Measurements from ENCODE around the gene SOWAHB.
A peak's percentile ranks its signal among the peaks of the same experiment; 100 is the strongest.

The SOWAHB gene

GRCh38 chr4:76897536-76898384 is at the start of gene SOWAHB:
Gene SOWAHB (minus strand): TSS chr4:76898144. CDS start chr4:76897849, 295 bp downstream.
- DNase-seq (ENCODE audit: low spot score), result peak; percentile 79

GRCh38 chr4:76947369-76947768 is 49.4 kb upstream of the SOWAHB start:
- no peak for DNase-seq (ENCODE audit: low spot score)

GRCh38 chr4:76943790-76944189 is 45.8 kb upstream of the SOWAHB start:
- DNase-seq (ENCODE audit: low spot score), result no peak

GRCh38 chr4:76943129-76943620 is 45.2 kb upstream of the SOWAHB start:
- DNase-seq (ENCODE audit: low spot score), result no peak

GRCh38 chr4:76939184-76939583 is 41.2 kb upstream of the SOWAHB start:
- no peak for DNase-seq (ENCODE audit: low spot score)

- no peak for DNase-seq (ENCODE audit: low spot score)
Measured at GRCh38 chr4:76931576-76932276, 33.8 kb upstream of the SOWAHB start.

- DNase-seq (ENCODE audit: low spot score), result no peak
Measured at GRCh38 chr4:76931087-76931486, 33.1 kb upstream of the SOWAHB start.

- no peak for DNase-seq (ENCODE audit: low spot score)
Measured at GRCh38 chr4:76930685-76931084, 32.7 kb upstream of the SOWAHB start.

- DNase-seq (ENCODE audit: low spot score), result no peak
Measured at GRCh38 chr4:76926841-76927240, 28.9 kb upstream of the SOWAHB start.

- DNase-seq (ENCODE audit: low spot score), result no peak
Measured at GRCh38 chr4:76923619-76924357, 25.8 kb upstream of the SOWAHB start.

GRCh38 chr4:76920715-76921114 is 22.8 kb upstream of the SOWAHB start:
- no peak for DNase-seq (ENCODE audit: low spot score)

- DNase-seq (ENCODE audit: low spot score), result no peak
Measured at GRCh38 chr4:76909711-76910110, 11.8 kb upstream of the SOWAHB start.

GRCh38 chr4:76905521-76905920 is 7.6 kb upstream of the SOWAHB start:
- DNase-seq (ENCODE audit: low spot score), result peak; percentile 18

- no peak for DNase-seq (ENCODE audit: low spot score)
Measured at GRCh38 chr4:76904646-76905190, 6.8 kb upstream of the SOWAHB start.

GRCh38 chr4:76902233-76902890 is 4.4 kb upstream of the SOWAHB start:
- no peak for DNase-seq (ENCODE audit: low spot score)

GRCh38 chr4:76898949-76899645 is 1.2 kb upstream of the SOWAHB start:
- DNase-seq (ENCODE audit: low spot score), result no peak

- DNase-seq (ENCODE audit: low spot score), result no peak
Measured at GRCh38 chr4:76898385-76898692, 395 bp upstream of the SOWAHB start.

- peak; percentile 43 for DNase-seq (ENCODE audit: low spot score)
Measured at GRCh38 chr4:76896614-76897535, 1.1 kb downstream of the SOWAHB start.

GRCh38 chr4:76896048-76896447 is 1.9 kb downstream of the SOWAHB start:
- no peak for DNase-seq (ENCODE audit: low spot score)

GRCh38 chr4:76895619-76896018 is 2.3 kb downstream of the SOWAHB start:
- no peak for DNase-seq (ENCODE audit: low spot score)
